GM12878 (cell line): ENCODE measurements around the gene NKX2-3. TPM values are rescaled to one million over a fixed set of nuclear protein-coding genes. Genes with fewer than 3 reads are reported as not detected.

Source experiments
- ATAC-seq: fragments of 200-7000 bp; cut with Tn5 transposase; 3 replicates; pipeline ENCODE4 v1.9.1; 2020; ENCODE audit warnings: mild to moderate bottlenecking, moderate library complexity
- BruUV-seq: library from RNA; stranded (reverse); fragments of 400-500 nt; replicated peaks from 2 replicates; lab custom pipeline; 2021; lab: Mats Ljungman, UMichigan
- CTCF ChIA-PET: fragments of 300-600 bp; sonication (Branson Sonifier 250); formaldehyde crosslinking; extraction: SDS; loops from one replicate; lab custom pipeline; 2021; ENCODE audit warnings: inconsistent platforms; lab: Yijun Ruan, JAX
- POLR2A ChIA-PET: fragments of 350-600 bp; formaldehyde crosslinking; extraction: SDS; loops from one replicate; lab custom pipeline; 2021; ENCODE audit warnings: inconsistent platforms; lab: Charles Lee
- RAD21 ChIA-PET: fragments of 300-600 bp; sonication (Branson Sonifier 250); formaldehyde crosslinking; loops from one replicate; lab custom pipeline; 2023; ENCODE audit warnings: antibody characterized with exemption; ENCODE audit not compliant: unreplicated experiment; lab: Charles Lee
- SMC1A ChIA-PET: fragments of 300-600 bp; sonication (Branson Sonifier 250); formaldehyde crosslinking; loops from one replicate; lab custom pipeline; 2023; ENCODE audit not compliant: unreplicated experiment, uncharacterized antibody; lab: Charles Lee
- DNase-seq: peaks from one replicate; pipeline ENCODE4 v3.0.0-alpha.2; 2011; ENCODE audit warnings: low read depth, low spot score
- FAIRE-seq: peaks from 3 replicates; lab custom pipeline; 2011; peaks lifted over from hg19 to GRCh38; lab: Jason Lieb, UNC
- H2AFZ ChIP-seq: 2 replicates; pipeline ENCODE4 v1.6.0; 2011; ENCODE audit warnings: low read depth, low read length, control low read depth; ENCODE audit not compliant: control insufficient read depth
- H3K27ac ChIP-seq: 2 replicates; pipeline ENCODE4 v1.5.1; 2011; ENCODE audit warnings: control low read depth; ENCODE audit not compliant: control insufficient read depth, insufficient read depth
- H3K27me3 ChIP-seq, 2 experiments: replicated peaks in 1 of 2; 2 replicates each; pipeline versions ENCODE4 v1.6.0 to v1.6.1; 2011; ENCODE audit warnings: low read length in 1 of 2; ENCODE audit not compliant: control insufficient read depth in 2 of 2, insufficient read depth in 2 of 2
- H3K36me3 ChIP-seq, 2 experiments: 2 replicates each; pipeline ENCODE4 v1.5.1; 2011; ENCODE audit warnings: low read length in 1 of 2; ENCODE audit not compliant: control insufficient read depth in 2 of 2, insufficient read depth in 2 of 2
- H3K4me1 ChIP-seq: 2 replicates; pipeline ENCODE4 v1.6.1; 2011; ENCODE audit warnings: mild to moderate bottlenecking, low read length, moderate library complexity, mixed read lengths; ENCODE audit not compliant: control insufficient read depth, insufficient read depth
- H3K4me2 ChIP-seq: 2 replicates; pipeline ENCODE4 v1.6.0; 2011; ENCODE audit warnings: control low read depth; ENCODE audit not compliant: control insufficient read depth, insufficient read depth
- H3K4me3 ChIP-seq: fragments of 200-600 bp; sonication (generic); 2 replicates; pipeline ENCODE4 v1.5.1; 2016
- H3K79me2 ChIP-seq: 2 replicates; pipeline ENCODE4 v1.6.0; 2011; ENCODE audit warnings: low read length; ENCODE audit not compliant: control insufficient read depth, insufficient read depth
- H3K9ac ChIP-seq: 2 replicates; pipeline ENCODE4 v1.8.0; 2011; ENCODE audit warnings: low read length, control low read depth, mixed read lengths; ENCODE audit not compliant: control insufficient read depth, insufficient read depth
- H3K9me3 ChIP-seq: replicated peaks from 3 replicates; pipeline ENCODE4 v1.5.1; 2011; ENCODE audit warnings: mild to moderate bottlenecking, low read length; ENCODE audit not compliant: control insufficient read depth, insufficient read depth
- H4K20me1 ChIP-seq: 2 replicates; pipeline ENCODE4 v1.6.0; 2011; ENCODE audit not compliant: control insufficient read depth, insufficient read depth
- ATF7 ChIP-seq: fragments of 450-650 bp; IDR thresholded peaks from 2 replicates; pipeline ENCODE4 v1.6.1; 2016; ENCODE audit warnings: low read depth, mild to moderate bottlenecking
- BCL11A ChIP-seq: IDR thresholded peaks from 2 replicates; pipeline ENCODE4 v1.6.1; 2011; ENCODE audit warnings: low read depth, low read length
- BMI1 ChIP-seq: fragments of 450-650 bp; IDR thresholded peaks from 2 replicates; pipeline ENCODE4 v1.6.1; 2016; ENCODE audit warnings: mild to moderate bottlenecking, moderate library complexity, borderline replicate concordance
- BRCA1 ChIP-seq: IDR thresholded peaks from 2 replicates; pipeline ENCODE4 v1.6.1; 2011; ENCODE audit warnings: low read depth, low read length, improper control_type of control experiment
- IRF4 ChIP-seq: IDR thresholded peaks from 2 replicates; pipeline ENCODE4 v1.6.1; 2011; ENCODE audit warnings: low read depth, low read length
- MEF2A ChIP-seq: IDR thresholded peaks from 2 replicates; pipeline ENCODE4 v1.6.1; 2011; ENCODE audit warnings: low read depth, mild to moderate bottlenecking, low read length, moderate library complexity; ENCODE audit not compliant: insufficient read depth
- MYC ChIP-seq: IDR thresholded peaks from 2 replicates; pipeline ENCODE4 v1.6.1; 2011; ENCODE audit warnings: mild to moderate bottlenecking, low read length, moderate library complexity, inconsistent platforms; ENCODE audit not compliant: insufficient read depth, insufficient replicate concordance, insufficient read length, severe bottlenecking
- NR2F1 ChIP-seq: fragments of 450-650 bp; conservative IDR thresholded peaks from 2 replicates; pipeline ENCODE4 v1.6.1; 2017; ENCODE audit warnings: mild to moderate bottlenecking
- PBX3 ChIP-seq: IDR thresholded peaks from 2 replicates; pipeline ENCODE4 v1.6.1; 2011; ENCODE audit warnings: mild to moderate bottlenecking, low read depth, low read length, moderate library complexity; ENCODE audit not compliant: insufficient replicate concordance
- POLR2A ChIP-seq: IDR thresholded peaks from 2 replicates; pipeline ENCODE4 v1.6.1; 2011; ENCODE audit warnings: low read depth, mild to moderate bottlenecking, low read length
- POLR2AphosphoS2 ChIP-seq: IDR thresholded peaks from 2 replicates; pipeline ENCODE4 v1.6.1; 2011; ENCODE audit warnings: low read depth, mild to moderate bottlenecking, low read length, improper control_type of control experiment, moderate library complexity
- RELA ChIP-seq: fragments of 450-650 bp; IDR thresholded peaks from 2 replicates; pipeline ENCODE4 v1.8.0; 2014; ENCODE audit warnings: borderline replicate concordance; ENCODE audit not compliant: partially characterized antibody
- SREBF2 ChIP-seq: IDR thresholded peaks from 2 replicates; pipeline ENCODE4 v1.6.1; 2012; ENCODE audit warnings: mild to moderate bottlenecking, low read length
- TCF3 ChIP-seq: IDR thresholded peaks from 2 replicates; pipeline ENCODE4 v1.6.1; 2012; ENCODE audit warnings: low read depth, mild to moderate bottlenecking, low read length, borderline replicate concordance; ENCODE audit not compliant: insufficient read depth
- TCF7 ChIP-seq: IDR thresholded peaks from 2 replicates; pipeline ENCODE4 v1.6.1; 2014; ENCODE audit warnings: antibody characterized with exemption, borderline replicate concordance
- USF2 ChIP-seq: IDR thresholded peaks from 2 replicates; pipeline ENCODE4 v1.6.1; 2011; ENCODE audit warnings: low read depth, low read length, improper control_type of control experiment, borderline replicate concordance
- ZZZ3 ChIP-seq: IDR thresholded peaks from 2 replicates; pipeline ENCODE4 v1.6.1; 2011; ENCODE audit warnings: low read depth; ENCODE audit not compliant: control insufficient read depth, insufficient read length
- WGBS: methylation state at CpG from one replicate; pipeline ENCODE4 v1.1.6; 2016; ENCODE audit warnings: low lambda C conversion rate; ENCODE audit not compliant: insufficient replicate concordance, insufficient coverage; ENCODE audit errors: missing lambda C conversion rate; 5-methylcytosine and 5-hydroxymethylcytosine counted together
- in situ Hi-C: fragments of 300-500 bp; cut with MboI; formaldehyde crosslinking; loops from 9 replicates; pipeline ENCODE4 v1.14.3; 2018; ENCODE audit warnings: mixed read lengths
- intact Hi-C: fragments of 100-400 bp; cut with micrococcal nuclease; formaldehyde crosslinking; loops from one replicate; pipeline ENCODE4 v1.14.2; 2022; ENCODE audit not compliant: unreplicated experiment
- polyA plus RNA-seq, 11 experiments: library from polyadenylated mRNA; depleted of rRNA in 4 of 11; unstranded in 6 of 11; stranded (reverse) in 5 of 11; fragments of >200 nt; fragmentation: Nextera tagmentation in 4 of 11; fragmentation: Illumina TruSeq in 1 of 11; extraction: Ambion mirVana in 4 of 11; extraction: Trizol in 1 of 11; gene quantifications; 1 replicate in 1 of 11; 2 replicates in 10 of 11; pipeline versions ENCODE4 v1.2.1 to v1.2.3, GENCODE V29; 2011 to 2016; ENCODE audit warnings: inconsistent platforms in 2 of 11, missing spikeins in 2 of 11, low read depth in 1 of 11
- total RNA-seq, 4 experiments: library from RNA; depleted of rRNA in 3 of 4; stranded (reverse); fragments of >200 nt in 3 of 4; fragmentation: Illumina TruSeq in 1 of 4; extraction: Trizol in 1 of 4; gene quantifications; 2 replicates each; pipeline versions ENCODE4 v1.2.1 to v1.2.3, GENCODE V29; 2013 to 2021

Gene NKX2-3
- total and polyA plus RNA-seq, 10 of the 15 experiments (the other 5 are each of a cell fraction or from before 2014, with no cell fraction given): not detected

DNA sequence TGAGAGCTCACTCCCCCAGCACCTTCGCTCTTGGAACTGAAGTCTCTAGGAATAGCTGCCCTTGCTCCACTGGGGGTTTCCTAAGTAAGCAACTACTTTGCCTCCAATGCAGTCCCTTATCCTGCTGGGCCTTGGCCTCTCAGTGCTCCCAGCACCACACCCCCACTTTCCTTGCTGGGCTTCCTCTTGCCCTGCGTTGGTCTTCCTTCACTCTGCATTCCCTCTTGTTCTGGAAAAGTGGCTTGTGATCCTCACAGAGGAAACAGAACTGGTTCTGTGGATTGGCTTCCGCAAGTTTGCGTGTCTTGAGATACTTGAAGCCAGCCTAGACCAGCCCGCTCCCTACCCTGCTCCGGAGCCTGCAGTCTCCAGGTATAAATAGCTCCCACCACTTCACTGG lies 6.4 kb downstream of the NKX2-3 start:
- Histone ChIP-seq H3K4me1 (no peaks in the 10 kb centered on the region; the same call in 1 of the 2 replicates), H3K79me2 (no peaks in the 10 kb centered on the region), H3K4me3 (no peak overlapping the region), H3K9me3 (no peaks in the 10 kb centered on the region), H3K4me2 (no peak overlapping the region), H3K36me3 (no peaks in the 10 kb centered on the region), H2AFZ (no peak overlapping the region), H3K9ac (no peak overlapping the region), H4K20me1 (no peaks in the 10 kb centered on the region), H3K27ac (no peak overlapping the region), H3K27me3 (peaks cover 18 to 22% of the 10 kb centered on the region in 2 experiments)
- no peak for DNase-seq
- ChIA-PET RAD21 (no interaction called here), SMC1A (no interaction called here), CTCF (interaction anchor here (0.7 kb wide), 1 partner anchor 22 kb away, joined by 3 read pairs; no protein-coding TSS in a partner anchor), POLR2A (no interaction called here)
- no peak for FAIRE-seq
- intact Hi-C loops: no loop called here
- in situ Hi-C loops: no loop called here
- 56% methylated on average over 6 of the region's 6 CpGs for WGBS
- BruUV-seq: no TSS peak
- no peak for TF ChIP-seq TCF3
- TF ChIP-seq TCF7: no peak
- no peak for TF ChIP-seq ATF7
- no peak for TF ChIP-seq BCL11A
- TF ChIP-seq SREBF2: no peak
- no peak for TF ChIP-seq BRCA1
- TF ChIP-seq POLR2AphosphoS2: no peak
- TF ChIP-seq PBX3: no peak
- TF ChIP-seq MEF2A: no peak
- no peak for TF ChIP-seq RELA
- no peak for TF ChIP-seq MYC
- TF ChIP-seq BMI1: no peak
- no peak for TF ChIP-seq POLR2A
- TF ChIP-seq NR2F1: no peak
- no peak for TF ChIP-seq ZZZ3
- TF ChIP-seq USF2: no peak
- no peak for TF ChIP-seq IRF4
- ATAC-seq: no peak
